ENCODE results near the gene SCYL2. TPM values are rescaled to one million over a fixed set of nuclear protein-coding genes. Genes with fewer than 3 reads are reported as not detected.
A peak's percentile ranks its signal among the peaks of the same experiment; 100 is the strongest.
"Not testable (repeated sequence)": the region's sequence is repeated elsewhere in the genome, so short reads cannot be mapped to it uniquely, and the experiment has no call there.

Gene SCYL2
- total RNA-seq, 1 experiment from 2014 or later, result 35.8 TPM

DNA sequence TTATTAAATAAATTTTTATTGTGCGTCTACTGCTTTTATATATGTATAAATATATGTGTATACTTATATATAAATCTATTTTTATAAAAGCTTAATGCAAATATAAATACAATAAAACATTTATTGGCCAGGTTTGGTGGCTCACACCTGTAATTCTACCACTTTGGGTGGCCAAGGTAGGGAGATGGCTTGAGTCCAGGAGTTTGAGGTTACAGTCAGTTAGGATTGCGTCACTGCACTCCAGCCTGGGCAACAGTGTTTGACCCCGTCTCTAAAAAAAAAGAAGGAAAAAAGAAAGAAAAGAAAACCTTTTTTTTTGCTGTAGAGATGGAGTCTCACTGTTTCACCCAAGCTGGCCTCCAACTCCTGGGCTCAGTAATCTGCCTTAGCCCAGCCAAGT lies 45.5 kb upstream of the SCYL2 start:
- Histone ChIP-seq H3K4me2 (ENCODE audit: low read length) (no peak overlapping the region), H3K27ac (ENCODE audit: low read length) (no peak overlapping the region), H3K4me1 (ENCODE audit: insufficient read depth, low read length) (peaks cover 4% of the 10 kb centered on the region; the same call in 1 of the 2 replicates), H3K27me3 (ENCODE audit: low read length) (no peaks in the 10 kb centered on the region), H3K9me3 (ENCODE audit: low read length) (no peaks in the 10 kb centered on the region), H2AFZ (ENCODE audit: low read length) (no peak overlapping the region), H3K4me3 (ENCODE audit: low read length) (no peak overlapping the region), H3K9ac (ENCODE audit: low read length) (no peak overlapping the region), H3K9me2 (replicated peaks; ENCODE audit: low read length) (no peaks in the 10 kb centered on the region), H3K79me2 (ENCODE audit: low read length) (no peaks in the 10 kb centered on the region), H3K36me3 (ENCODE audit: low read depth, low read length) (peaks cover 15% of the 10 kb centered on the region), H4K20me1 (ENCODE audit: low read length) (no peaks in the 10 kb centered on the region), H3F3A (ENCODE audit: low read length, unreplicated experiment) (no peaks in the 10 kb centered on the region)
- CTCF ChIA-PET, result no interaction called here
- ATAC-seq, result peak; percentile 11; the same call in 1 of the 2 replicates
- BruUV-seq (replicated peaks), result no TSS peak
- DNase-seq, result peak; percentile 57
- intact Hi-C loops (cut with micrococcal nuclease), result loop anchor here (5.0 to 10.0 kb wide), 2 partner anchors 59 to 237 kb away; partner anchors contain the start of gene ANKS1B
- POLR2A ChIA-PET (ENCODE audit: unreplicated experiment), result no interaction called here
- TF ChIP-seq EZH2phosphoT487 (IDR thresholded peaks at IDR 0.05; ENCODE audit: borderline replicate concordance, low read length) (no peak), EZH2 (IDR thresholded peaks at IDR 0.05; ENCODE audit: low read length, unreplicated experiment) (no peak)

DNA sequence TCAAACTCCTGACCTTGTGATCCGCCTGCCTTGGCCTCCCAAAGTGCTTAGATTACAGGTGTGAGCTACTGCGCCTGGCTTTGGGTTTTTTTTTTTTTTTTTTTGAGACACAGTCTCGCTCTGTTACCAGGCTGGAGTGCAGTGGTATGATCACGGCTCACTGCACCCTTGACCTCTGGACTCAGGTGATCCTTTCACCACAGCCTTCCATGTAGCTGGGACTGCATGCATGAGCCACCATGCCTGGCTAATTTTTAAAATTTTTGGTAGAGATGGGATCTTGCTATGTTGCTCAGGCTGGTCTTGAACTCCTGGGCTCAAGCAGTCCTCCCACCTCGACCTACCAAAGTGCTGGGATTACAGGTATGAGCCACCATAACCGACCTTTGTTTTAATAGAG lies 44.8 kb upstream of the SCYL2 start:
- POLR2A ChIA-PET (ENCODE audit: unreplicated experiment); H3K9me3 ChIP-seq (ENCODE audit: low read length); BruUV-seq (replicated peaks); H3K4me1 ChIP-seq (ENCODE audit: insufficient read depth, low read length); DNase-seq; CTCF ChIA-PET; H3K9me2 ChIP-seq (replicated peaks; ENCODE audit: low read length); H4K20me1 ChIP-seq (ENCODE audit: low read length); H3K4me3 ChIP-seq (ENCODE audit: low read length); H2AFZ ChIP-seq (ENCODE audit: low read length); ATAC-seq; H3F3A ChIP-seq (ENCODE audit: low read length, unreplicated experiment); H3K27me3 ChIP-seq (ENCODE audit: low read length); H3K79me2 ChIP-seq (ENCODE audit: low read length); H3K9ac ChIP-seq (ENCODE audit: low read length); H3K27ac ChIP-seq (ENCODE audit: low read length); H3K4me2 ChIP-seq (ENCODE audit: low read length): not testable (repeated sequence)
- intact Hi-C loops (cut with micrococcal nuclease), result loop anchor here (5.0 to 10.0 kb wide), 2 partner anchors 60 to 237 kb away; partner anchors contain the start of gene ANKS1B
- H3K36me3 ChIP-seq (ENCODE audit: low read depth, low read length), result peaks cover 15% of the 10 kb centered on the region

DNA sequence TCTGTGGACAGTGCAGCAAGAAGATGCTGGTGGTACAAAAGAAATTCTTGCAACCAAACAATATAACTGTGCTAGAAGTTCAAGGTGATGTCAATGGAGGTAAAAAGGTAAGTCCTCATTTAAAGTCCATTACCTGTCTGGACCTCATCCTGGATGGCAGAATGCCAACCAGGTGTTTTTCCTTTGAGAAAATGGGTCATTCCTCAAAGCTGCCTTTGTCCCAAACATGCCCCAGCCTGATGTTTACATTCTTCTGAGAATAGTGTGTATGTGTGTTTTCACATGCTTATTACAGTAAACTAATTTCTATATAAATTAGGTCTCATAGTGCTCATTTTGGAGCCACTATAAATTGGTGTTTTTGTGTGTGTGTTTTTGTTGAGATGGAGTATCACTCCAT lies 41.5 kb upstream of the SCYL2 start:
- Histone ChIP-seq H3K9me2 (replicated peaks; ENCODE audit: low read length) (no peaks in the 10 kb centered on the region), H2AFZ (ENCODE audit: low read length) (no peak overlapping the region), H3K4me3 (ENCODE audit: low read length) (no peak overlapping the region), H4K20me1 (ENCODE audit: low read length) (no peaks in the 10 kb centered on the region), H3F3A (ENCODE audit: low read length, unreplicated experiment) (no peaks in the 10 kb centered on the region), H3K4me2 (ENCODE audit: low read length) (no peak overlapping the region), H3K27ac (ENCODE audit: low read length) (no peak overlapping the region), H3K36me3 (ENCODE audit: low read depth, low read length) (peaks cover 4% of the 10 kb centered on the region; the same call in 1 of the 2 replicates), H3K79me2 (ENCODE audit: low read length) (no peaks in the 10 kb centered on the region), H3K27me3 (ENCODE audit: low read length) (no peaks in the 10 kb centered on the region), H3K9ac (ENCODE audit: low read length) (no peak overlapping the region), H3K4me1 (ENCODE audit: insufficient read depth, low read length) (peaks cover 15% of the 10 kb centered on the region), H3K9me3 (ENCODE audit: low read length) (no peaks in the 10 kb centered on the region)
- ChIA-PET POLR2A (ENCODE audit: unreplicated experiment) (no interaction called here), CTCF (no interaction called here)
- peak; percentile 12 for DNase-seq
- intact Hi-C loops (cut with micrococcal nuclease), result loop anchor here (2.0 to 10.0 kb wide), 4 partner anchors 53 to 241 kb away; partner anchors contain the start of gene ANKS1B
- ATAC-seq, result no peak
- no TSS peak for BruUV-seq (replicated peaks)
- no peak for TF ChIP-seq EZH2 (IDR thresholded peaks at IDR 0.05; ENCODE audit: low read length, unreplicated experiment)
- TF ChIP-seq, protein P1, sequence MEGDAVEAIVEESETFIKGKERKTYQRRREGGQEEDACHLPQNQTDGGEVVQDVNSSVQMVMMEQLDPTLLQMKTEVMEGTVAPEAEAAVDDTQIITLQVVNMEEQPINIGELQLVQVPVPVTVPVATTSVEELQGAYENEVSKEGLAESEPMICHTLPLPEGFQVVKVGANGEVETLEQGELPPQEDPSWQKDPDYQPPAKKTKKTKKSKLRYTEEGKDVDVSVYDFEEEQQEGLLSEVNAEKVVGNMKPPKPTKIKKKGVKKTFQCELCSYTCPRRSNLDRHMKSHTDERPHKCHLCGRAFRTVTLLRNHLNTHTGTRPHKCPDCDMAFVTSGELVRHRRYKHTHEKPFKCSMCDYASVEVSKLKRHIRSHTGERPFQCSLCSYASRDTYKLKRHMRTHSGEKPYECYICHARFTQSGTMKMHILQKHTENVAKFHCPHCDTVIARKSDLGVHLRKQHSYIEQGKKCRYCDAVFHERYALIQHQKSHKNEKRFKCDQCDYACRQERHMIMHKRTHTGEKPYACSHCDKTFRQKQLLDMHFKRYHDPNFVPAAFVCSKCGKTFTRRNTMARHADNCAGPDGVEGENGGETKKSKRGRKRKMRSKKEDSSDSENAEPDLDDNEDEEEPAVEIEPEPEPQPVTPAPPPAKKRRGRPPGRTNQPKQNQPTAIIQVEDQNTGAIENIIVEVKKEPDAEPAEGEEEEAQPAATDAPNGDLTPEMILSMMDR (conservative IDR thresholded peaks at IDR 0.05; ENCODE audit: low read depth, low read length), result no peak
- no peak for TF ChIP-seq EZH2phosphoT487 (IDR thresholded peaks at IDR 0.05; ENCODE audit: borderline replicate concordance, low read length)
